MCF 10A (cell line): ENCODE data around the gene CMTM5. TPM values are rescaled to one million over a fixed set of nuclear protein-coding genes. Genes with fewer than 3 reads are reported as not detected.

Source experiments
- BruUV-seq: library from RNA; stranded (reverse); fragments of 400-500 nt; replicated peaks from 2 replicates; lab custom pipeline; 2021; lab: Mats Ljungman, UMichigan
- CTCF ChIA-PET: fragments of 300-600 bp; sonication (Branson Sonifier 250); formaldehyde crosslinking; extraction: SDS; loops from one replicate; lab custom pipeline; 2021; ENCODE audit warnings: antibody characterized with exemption, inconsistent platforms; lab: Yijun Ruan, JAX
- POLR2A ChIA-PET: fragments of 300-600, 350-650 bp; sonication (Branson Sonifier 250); formaldehyde crosslinking; extraction: SDS; loops from one replicate; lab custom pipeline; 2020; ENCODE audit warnings: antibody characterized with exemption, inconsistent platforms; lab: Yijun Ruan, JAX
- DNase-seq: peaks from one replicate; pipeline ENCODE4 v3.0.0-alpha.2; 2018; ENCODE audit not compliant: unreplicated experiment
- H3K27ac Mint-ChIP-seq: one replicate; pipeline ENCODE4 v1.8.0; 2022; ENCODE audit warnings: mild to moderate bottlenecking, low read depth, mixed read lengths; ENCODE audit not compliant: unreplicated experiment
- H3K27me3 Mint-ChIP-seq: one replicate; pipeline ENCODE4 v1.8.0; 2022; ENCODE audit warnings: mixed read lengths; ENCODE audit not compliant: insufficient read depth, unreplicated experiment
- H3K36me3 Mint-ChIP-seq: one replicate; pipeline ENCODE4 v1.8.0; 2022; ENCODE audit warnings: mild to moderate bottlenecking, moderate library complexity, mixed read lengths; ENCODE audit not compliant: insufficient read depth, unreplicated experiment
- H3K4me1 Mint-ChIP-seq: one replicate; pipeline ENCODE4 v1.8.0; 2022; ENCODE audit warnings: mixed read lengths; ENCODE audit not compliant: insufficient read depth, unreplicated experiment
- H3K4me3 Mint-ChIP-seq: one replicate; pipeline ENCODE4 v1.8.0; 2022; ENCODE audit warnings: mild to moderate bottlenecking, moderate library complexity, mixed read lengths; ENCODE audit not compliant: unreplicated experiment
- H3K9me3 Mint-ChIP-seq: one replicate; pipeline ENCODE4 v1.8.0; 2022; ENCODE audit warnings: mixed read lengths; ENCODE audit not compliant: unreplicated experiment
- CTCF ChIP-seq: fragments of 200-600 bp; IDR thresholded peaks from one replicate; pipeline ENCODE4 v1.8.0; 2022; ENCODE audit warnings: antibody characterized with exemption, mild to moderate bottlenecking; ENCODE audit not compliant: unreplicated experiment
- intact Hi-C: fragments of 100-400 bp; cut with micrococcal nuclease; formaldehyde crosslinking; loops from 2 replicates; pipeline ENCODE4 v1.14.1; 2022
- total RNA-seq: library from RNA; stranded (reverse); gene quantifications from 2 replicates; pipeline ENCODE4 v1.2.3, GENCODE V29; 2022

Gene CMTM5
- total RNA-seq, 1 experiment from 2014 or later = not detected

DNA sequence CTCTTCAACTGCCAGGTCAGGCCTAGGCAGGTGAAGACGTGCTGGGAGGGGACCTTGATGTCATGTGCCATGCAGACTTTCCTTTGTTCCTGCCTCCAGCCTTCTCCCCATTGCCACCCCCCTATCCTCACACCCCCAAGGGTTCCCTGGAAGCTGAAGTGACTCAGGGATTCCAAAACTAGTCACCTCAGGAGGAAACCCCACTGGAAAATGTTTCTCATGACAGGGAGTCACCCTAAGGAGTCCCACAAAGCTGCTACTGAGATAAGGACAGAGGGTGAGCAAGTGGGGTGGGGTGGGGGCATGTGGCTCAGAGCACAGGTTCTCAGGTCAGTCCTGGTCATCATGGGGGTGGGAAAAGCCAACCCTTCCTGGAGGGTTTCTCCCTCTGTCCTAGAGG lies 6.6 kb upstream of the CMTM5 start:
- no peak overlapping the region for H3K27ac Mint-ChIP-seq
- H3K9me3 Mint-ChIP-seq = no peaks in the 10 kb centered on the region
- no TSS peak for BruUV-seq
- no peak for DNase-seq
- H3K36me3 Mint-ChIP-seq = no peaks in the 10 kb centered on the region
- no peak for TF ChIP-seq CTCF
- H3K4me3 Mint-ChIP-seq = no peak overlapping the region
- peaks cover 40% of the 10 kb centered on the region for H3K27me3 Mint-ChIP-seq
- ChIA-PET POLR2A (no interaction called here), CTCF (interaction anchor here (3.7 kb wide), 1 partner anchor 10 kb away, joined by 27 read pairs; no protein-coding TSS in a partner anchor)
- intact Hi-C loops = no loop called here
- no peaks in the 10 kb centered on the region for H3K4me1 Mint-ChIP-seq

DNA sequence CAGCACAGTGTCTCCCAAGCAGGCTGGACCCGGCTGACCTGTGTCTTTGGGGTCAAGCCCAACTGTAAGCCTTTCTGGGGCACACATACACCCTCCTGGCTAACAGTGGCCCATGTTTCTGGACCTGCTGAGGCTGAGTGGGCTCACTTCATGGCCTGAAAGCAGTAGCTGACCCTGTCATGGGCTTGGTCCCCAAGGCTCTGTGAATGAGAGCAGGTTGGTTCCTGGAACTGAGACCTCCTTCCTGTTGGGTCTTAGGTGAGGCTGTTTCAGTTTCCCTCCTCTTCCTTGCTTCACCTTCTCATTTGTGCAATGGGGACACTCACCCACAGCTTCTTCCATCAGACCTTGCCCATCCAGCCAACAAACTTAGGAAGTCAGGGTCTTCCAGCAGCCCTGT lies 5.0 kb upstream of the CMTM5 start:
- no peak for TF ChIP-seq CTCF
- POLR2A ChIA-PET = no interaction called here
- no peak for DNase-seq
- no TSS peak for BruUV-seq
- CTCF ChIA-PET = interaction anchor here (0.8 to 1.0 kb wide), 2 partner anchors 13 to 445 kb away, joined by 3 read pairs; no protein-coding TSS in a partner anchor
- Mint-ChIP-seq H3K4me3 (no peak overlapping the region), H3K27ac (no peak overlapping the region), H3K9me3 (no peaks in the 10 kb centered on the region), H3K27me3 (peaks cover 33% of the 10 kb centered on the region), H3K4me1 (no peaks in the 10 kb centered on the region), H3K36me3 (no peaks in the 10 kb centered on the region)
- intact Hi-C loops = no loop called here

GRCh38 chr14:23372509-23372908 lies 4.3 kb upstream of the CMTM5 start, which contains the start of gene IL25:
Gene IL25, plus strand, starts transcription at chr14:23372809.
- no peak for TF ChIP-seq CTCF
- CTCF ChIA-PET = interaction anchor here (0.6 to 1.0 kb wide), 4 partner anchors 13 to 445 kb away, joined by 3 to 5 read pairs (median 4); no protein-coding TSS in a partner anchor

DNA sequence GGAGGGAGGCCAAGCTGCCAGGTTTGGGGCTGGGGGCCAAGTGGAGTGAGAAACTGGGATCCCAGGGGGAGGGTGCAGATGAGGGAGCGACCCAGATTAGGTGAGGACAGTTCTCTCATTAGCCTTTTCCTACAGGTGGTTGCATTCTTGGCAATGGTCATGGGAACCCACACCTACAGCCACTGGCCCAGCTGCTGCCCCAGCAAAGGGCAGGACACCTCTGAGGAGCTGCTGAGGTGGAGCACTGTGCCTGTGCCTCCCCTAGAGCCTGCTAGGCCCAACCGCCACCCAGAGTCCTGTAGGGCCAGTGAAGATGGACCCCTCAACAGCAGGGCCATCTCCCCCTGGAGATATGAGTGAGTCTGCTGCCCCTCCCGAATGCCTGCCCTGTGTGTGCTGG lies 3.8 kb upstream of the CMTM5 start:
- no peak for TF ChIP-seq CTCF
- Mint-ChIP-seq H3K27me3 (peaks cover 33% of the 10 kb centered on the region), H3K36me3 (no peaks in the 10 kb centered on the region), H3K4me3 (no peak overlapping the region), H3K27ac (no peak overlapping the region), H3K9me3 (no peaks in the 10 kb centered on the region), H3K4me1 (no peaks in the 10 kb centered on the region)
- BruUV-seq = no TSS peak
- no peak for DNase-seq
- ChIA-PET CTCF (interaction anchor here (0.6 to 0.8 kb wide), 3 partner anchors 46 to 380 kb away, joined by 4 to 5 read pairs (median 5); no protein-coding TSS in a partner anchor), POLR2A (no interaction called here)
- intact Hi-C loops = no loop called here

More at GRCh38 chr14:23372509-23372908, 4.3 kb upstream of the CMTM5 start, which contains the start of gene IL25:
- no peaks in the 10 kb centered on the region for H3K9me3 Mint-ChIP-seq
- no peak for DNase-seq
- no peak within 1 kb of the TSS for H3K27ac Mint-ChIP-seq
- POLR2A ChIA-PET = interaction anchor here (0.6 kb wide), 1 partner anchor 145 kb away, joined by 3 read pairs; no protein-coding TSS in a partner anchor
- H3K27me3 Mint-ChIP-seq = peaks cover 33% of the 10 kb centered on the region
- H3K36me3 Mint-ChIP-seq = no peaks in the 10 kb centered on the region
- BruUV-seq = no TSS peak
- H3K4me1 Mint-ChIP-seq = no peaks in the 10 kb centered on the region
- intact Hi-C loops = no loop called here
- H3K4me3 Mint-ChIP-seq = no peak within 1 kb of the TSS
